ENCODE results near the gene CYGB.
"Not testable (repeated sequence)": the region's sequence is repeated elsewhere in the genome, so short reads cannot be mapped to it uniquely, and the experiment has no call there.

- not testable (repeated sequence) for TF ChIP-seq CTCF (conservative IDR thresholded peaks at IDR 0.05; ENCODE audit: low read length); EZH2phosphoT487 (IDR thresholded peaks at IDR 0.05; ENCODE audit: borderline replicate concordance, low read depth, low read length)
Measured at GRCh38 chr17:76527016-76527415, 10.5 kb downstream of the CYGB start.
